BLaER1 treated with 17β-estradiol and CSF1 and Interleukin-3, amounts not matched to agents 10 nM and 100 nM (cell line): ENCODE results near the gene HOXC6.

Experiments used
- H3K27ac ChIP-seq, 11 experiments: shearing (Covaris generic); formaldehyde crosslinking; 2 replicates each; pipeline ENCODE4 v1.8.1; 2022
- H3K27me3 ChIP-seq, 11 experiments: shearing (Covaris generic); formaldehyde crosslinking; 2 replicates each; pipeline ENCODE4 v1.8.1; 2022
- H3K36me3 ChIP-seq, 11 experiments: shearing (Covaris generic); formaldehyde crosslinking; 2 replicates each; pipeline ENCODE4 v1.8.1; 2022
- H3K4me1 ChIP-seq, 10 experiments: shearing (Covaris generic); formaldehyde crosslinking; 2 replicates each; pipeline ENCODE4 v1.8.1; 2022
- H3K4me2 ChIP-seq, 11 experiments: shearing (Covaris generic); formaldehyde crosslinking; 2 replicates each; pipeline ENCODE4 v1.8.1; 2022
- H3K4me3 ChIP-seq, 10 experiments: shearing (Covaris generic); formaldehyde crosslinking; 2 replicates each; pipeline ENCODE4 v1.8.1; 2022
- H3K9ac ChIP-seq, 11 experiments: shearing (Covaris generic); formaldehyde crosslinking; 2 replicates each; pipeline ENCODE4 v1.8.1; 2022
- H3K9me3 ChIP-seq, 11 experiments: shearing (Covaris generic); formaldehyde crosslinking; replicated peaks in 1 of 11; 2 replicates each; pipeline ENCODE4 v1.8.1; 2022
- H4K20me1 ChIP-seq, 11 experiments: shearing (Covaris generic); formaldehyde crosslinking; 2 replicates each; pipeline ENCODE4 v1.8.1; 2022
- Cebpa-rat ChIP-seq, 11 experiments: shearing (Covaris generic); IDR thresholded peaks; 2 replicates each; pipeline ENCODE4 v1.8.1; 2022

Gene HOXC6

GRCh38 chr12:54055552-54055951 lies 27.3 kb downstream of the HOXC6 start:
- peaks cover 0 to 33% (median 14%) of the 10 kb centered on the region in 11 experiments; a peak in 16 of 22 replicates for H3K9me3 ChIP-seq
- no peak overlapping the region for H3K4me3 ChIP-seq
- H3K27me3 ChIP-seq, result peaks cover 98 to 100% (median 100%) of the 10 kb centered on the region in 11 experiments
- no peaks in the 10 kb centered on the region for H3K36me3 ChIP-seq
- no peak overlapping the region for H3K4me2 ChIP-seq
- TF ChIP-seq Cebpa-rat (IDR thresholded peaks at IDR 0.05), result no peak
- H3K9ac ChIP-seq, result no peak overlapping the region
- H4K20me1 ChIP-seq, result peaks cover 0 to 74% (median 30%) of the 10 kb centered on the region in 11 experiments; a peak in 15 of 22 replicates
- H3K4me1 ChIP-seq, result peaks cover 0 to 18% (median 0%) of the 10 kb centered on the region in 10 experiments; a peak in 8 of 20 replicates
- H3K27ac ChIP-seq, result no peak overlapping the region

DNA sequence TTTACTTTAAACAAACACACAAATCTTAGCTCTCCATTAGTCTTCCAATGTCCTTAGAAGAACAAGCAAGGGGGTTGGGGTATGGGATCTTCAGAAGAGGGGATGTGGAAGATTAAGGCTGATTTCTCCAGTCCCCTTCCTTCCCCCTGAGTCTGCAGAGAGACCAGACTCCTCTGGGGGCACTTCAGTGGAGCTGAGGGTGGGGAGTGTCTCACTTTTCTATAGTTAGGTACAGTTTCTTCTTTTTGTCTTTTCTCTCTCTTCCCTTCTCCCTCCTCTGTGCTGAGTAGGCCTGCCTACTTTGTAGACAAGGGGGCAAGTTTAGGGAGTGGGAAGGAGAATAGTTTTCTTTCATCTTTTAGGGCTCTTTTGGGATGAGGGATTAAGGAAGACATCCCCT lies 27.9 kb downstream of the HOXC6 start:
- Histone ChIP-seq H3K4me2 (no peak overlapping the region), H3K36me3 (no peaks in the 10 kb centered on the region), H3K4me1 (peaks cover 0 to 14% (median 0%) of the 10 kb centered on the region in 10 experiments; a peak in 8 of 20 replicates), H3K27ac (no peak overlapping the region), H3K27me3 (peaks cover 98 to 100% (median 100%) of the 10 kb centered on the region in 11 experiments), H3K4me3 (no peak overlapping the region), H3K9ac (no peak overlapping the region), H4K20me1 (peaks cover 0 to 74% (median 29%) of the 10 kb centered on the region in 11 experiments; a peak in 15 of 22 replicates), H3K9me3 (peaks cover 0 to 30% (median 14%) of the 10 kb centered on the region in 11 experiments; a peak in 16 of 22 replicates)
- no peak for TF ChIP-seq Cebpa-rat (IDR thresholded peaks at IDR 0.05)

DNA sequence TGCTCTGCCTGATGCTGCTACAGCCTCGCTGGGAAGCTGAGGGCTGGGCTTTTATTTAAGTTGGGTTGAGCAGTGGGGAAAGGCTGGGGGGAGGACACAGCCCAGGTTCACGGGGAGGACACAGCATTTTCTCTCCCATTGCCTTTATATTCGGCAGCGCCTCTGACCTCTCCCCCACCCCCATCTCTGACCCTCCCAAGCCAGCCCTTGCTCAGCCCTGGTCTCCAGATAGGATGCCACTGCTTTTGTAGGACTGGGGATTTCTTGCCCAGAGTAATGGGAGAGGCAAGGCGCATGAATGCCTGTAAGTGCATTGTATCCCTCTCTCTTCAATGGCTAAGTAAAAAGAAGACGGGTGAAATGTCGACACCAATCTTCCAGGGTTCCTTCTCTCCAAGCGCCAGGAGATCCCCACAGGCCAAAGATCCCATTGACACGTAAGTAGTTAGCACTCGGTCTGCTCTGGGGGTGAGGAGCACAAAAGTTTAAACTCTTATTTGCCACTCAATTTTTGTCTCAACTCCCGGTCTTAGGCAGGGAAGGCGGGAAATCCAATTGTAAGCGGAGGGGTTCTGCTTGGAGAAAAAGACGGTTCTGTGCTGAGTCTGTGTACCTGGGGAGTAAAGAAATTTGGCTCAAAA lies 30.0 kb downstream of the HOXC6 start:
- H3K36me3 ChIP-seq, result no peaks in the 10 kb centered on the region
- no peak overlapping the region for H3K9ac ChIP-seq
- H3K4me3 ChIP-seq, result no peak overlapping the region
- peaks cover 0 to 9% (median 8%) of the 10 kb centered on the region in 11 experiments; a peak in 14 of 22 replicates for H3K9me3 ChIP-seq
- H3K27ac ChIP-seq, result no peak overlapping the region
- H3K27me3 ChIP-seq, result peaks cover 98 to 100% (median 100%) of the 10 kb centered on the region in 11 experiments
- peaks cover 0 to 1% (median 0%) of the 10 kb centered on the region in 10 experiments; a peak in 4 of 20 replicates for H3K4me1 ChIP-seq
- no peak for TF ChIP-seq Cebpa-rat (IDR thresholded peaks at IDR 0.05)
- peaks cover 0 to 61% (median 24%) of the 10 kb centered on the region in 11 experiments; a peak in 12 of 22 replicates for H4K20me1 ChIP-seq
- no peak overlapping the region for H3K4me2 ChIP-seq

GRCh38 chr12:54059668-54060067 lies 31.4 kb downstream of the HOXC6 start:
- Histone ChIP-seq H4K20me1 (peaks cover 0 to 56% (median 24%) of the 10 kb centered on the region in 11 experiments; a peak in 12 of 22 replicates), H3K36me3 (no peaks in the 10 kb centered on the region), H3K4me3 (no peak overlapping the region), H3K27ac (no peak overlapping the region), H3K4me2 (no peak overlapping the region), H3K27me3 (peaks cover 99 to 100% (median 100%) of the 10 kb centered on the region in 11 experiments), H3K9ac (no peak overlapping the region), H3K4me1 (no peaks in the 10 kb centered on the region), H3K9me3 (no peaks in the 10 kb centered on the region)
- no peak for TF ChIP-seq Cebpa-rat (IDR thresholded peaks at IDR 0.05)

- Histone ChIP-seq H3K27me3 (peaks cover 94 to 100% (median 99%) of the 10 kb centered on the region in 11 experiments), H3K9me3 (no peaks in the 10 kb centered on the region), H3K36me3 (no peaks in the 10 kb centered on the region), H3K4me2 (no peak overlapping the region), H4K20me1 (peaks cover 0 to 55% (median 24%) of the 10 kb centered on the region in 11 experiments; a peak in 12 of 22 replicates), H3K9ac (no peak overlapping the region), H3K4me1 (no peaks in the 10 kb centered on the region), H3K27ac (no peak overlapping the region), H3K4me3 (no peak overlapping the region)
- no peak for TF ChIP-seq Cebpa-rat (IDR thresholded peaks at IDR 0.05)
Measured at GRCh38 chr12:54060174-54060974, 32.1 kb downstream of the HOXC6 start.

DNA sequence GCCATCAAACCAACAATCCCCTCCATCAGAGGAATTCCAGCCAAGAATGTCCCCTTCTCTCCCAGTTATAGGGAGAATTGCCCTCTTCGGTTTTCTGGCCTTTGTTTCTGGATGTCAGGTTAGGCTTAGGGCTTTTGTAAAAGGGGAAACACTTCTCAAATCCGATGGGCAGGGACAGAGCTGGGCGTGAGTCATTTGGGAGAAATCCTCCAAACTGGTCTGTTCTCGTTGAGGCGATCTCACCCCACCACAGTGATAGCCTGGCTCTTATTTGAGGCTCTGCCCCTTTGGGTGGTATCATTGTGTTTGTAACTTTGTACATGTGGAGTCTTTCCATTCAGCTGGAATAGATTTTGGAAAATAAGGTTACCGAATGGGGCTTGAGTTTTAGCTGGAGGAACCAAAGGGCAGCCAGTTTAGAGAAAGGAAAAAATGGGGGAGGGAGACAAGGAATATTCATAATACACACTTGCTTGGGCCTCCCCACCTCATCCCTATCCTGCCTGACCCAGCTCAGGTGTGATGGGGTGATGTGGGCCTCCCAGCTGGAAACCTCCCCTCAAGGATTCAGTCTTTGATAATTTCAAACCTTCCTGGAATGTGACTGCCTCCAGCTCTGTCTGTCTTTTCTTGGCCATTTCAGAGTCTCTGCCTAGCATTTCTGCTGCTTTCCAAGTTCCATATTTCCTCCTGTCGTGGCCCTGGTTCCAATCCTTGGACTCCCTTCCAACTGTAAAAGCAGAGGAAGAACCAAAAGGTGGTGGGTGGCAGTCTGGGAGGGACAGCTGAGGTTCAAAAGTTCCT lies 32.9 kb downstream of the HOXC6 start:
- Histone ChIP-seq H3K9me3 (no peaks in the 10 kb centered on the region), H3K4me2 (no peak overlapping the region), H3K4me3 (no peak overlapping the region), H4K20me1 (peaks cover 0 to 53% (median 24%) of the 10 kb centered on the region in 11 experiments; a peak in 12 of 22 replicates), H3K4me1 (no peaks in the 10 kb centered on the region), H3K27me3 (peaks cover 91 to 100% (median 99%) of the 10 kb centered on the region in 11 experiments), H3K27ac (no peak overlapping the region), H3K36me3 (no peaks in the 10 kb centered on the region), H3K9ac (no peak overlapping the region)
- TF ChIP-seq Cebpa-rat (IDR thresholded peaks at IDR 0.05), result no peak

DNA sequence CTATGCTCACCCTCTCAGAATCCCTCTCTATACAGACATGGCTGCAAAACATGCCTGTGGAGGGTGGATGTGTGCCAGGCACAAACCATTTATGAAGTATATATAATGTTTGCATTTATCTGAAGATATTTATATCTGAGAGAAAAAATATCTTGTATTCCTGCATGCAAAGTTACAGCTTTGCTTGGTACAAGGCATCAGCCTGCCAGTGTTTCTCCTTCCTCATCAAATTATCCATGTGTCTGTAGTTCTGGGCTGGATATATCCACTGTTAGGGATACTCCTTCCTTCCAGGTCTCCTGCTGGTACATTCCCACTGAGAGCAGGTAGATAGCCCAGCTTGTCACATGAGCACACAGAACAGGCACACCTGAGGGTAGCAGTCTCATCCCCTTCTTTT lies 37.4 kb downstream of the HOXC6 start:
- H3K4me3 ChIP-seq, result no peak overlapping the region
- peaks cover 46 to 85% (median 71%) of the 10 kb centered on the region in 11 experiments for H3K27me3 ChIP-seq
- H4K20me1 ChIP-seq, result peaks cover 0 to 10% (median 0%) of the 10 kb centered on the region in 11 experiments; a peak in 5 of 22 replicates
- no peak for TF ChIP-seq Cebpa-rat (IDR thresholded peaks at IDR 0.05)
- no peaks in the 10 kb centered on the region for H3K36me3 ChIP-seq
- H3K9me3 ChIP-seq, result no peaks in the 10 kb centered on the region
- H3K4me1 ChIP-seq, result no peaks in the 10 kb centered on the region
- H3K4me2 ChIP-seq, result no peak overlapping the region
- no peak overlapping the region for H3K27ac ChIP-seq
- H3K9ac ChIP-seq, result no peak overlapping the region

- H3K27ac ChIP-seq, result no peak overlapping the region
- TF ChIP-seq Cebpa-rat (IDR thresholded peaks at IDR 0.05), result no peak
- H3K4me2 ChIP-seq, result no peak overlapping the region
- no peaks in the 10 kb centered on the region for H3K4me1 ChIP-seq
- H3K36me3 ChIP-seq, result no peaks in the 10 kb centered on the region
- H3K9me3 ChIP-seq, result no peaks in the 10 kb centered on the region
- peaks cover 0 to 3% (median 0%) of the 10 kb centered on the region in 11 experiments; a peak in 5 of 22 replicates for H4K20me1 ChIP-seq
- no peak overlapping the region for H3K9ac ChIP-seq
- H3K27me3 ChIP-seq, result peaks cover 39 to 85% (median 71%) of the 10 kb centered on the region in 11 experiments
- H3K4me3 ChIP-seq, result no peak overlapping the region
Measured at GRCh38 chr12:54066408-54066807, 38.2 kb downstream of the HOXC6 start.
